Hippocampal formation (tissue), 2 donors: ENCODE measurements around the gene TULP4.
"Not testable (repeated sequence)": the region's sequence is repeated elsewhere in the genome, so short reads cannot be mapped to it uniquely, and the experiment has no call there.

Experiments used
- DNase-seq, 2 donors: peaks; one replicate each; lab custom pipeline; 2025; lab: John Stamatoyannopoulos, UW

Gene TULP4

GRCh38 chr6:158295976-158296853, 16.1 kb upstream of the TULP4 start:
- DNase-seq = not testable (repeated sequence)

DNA sequence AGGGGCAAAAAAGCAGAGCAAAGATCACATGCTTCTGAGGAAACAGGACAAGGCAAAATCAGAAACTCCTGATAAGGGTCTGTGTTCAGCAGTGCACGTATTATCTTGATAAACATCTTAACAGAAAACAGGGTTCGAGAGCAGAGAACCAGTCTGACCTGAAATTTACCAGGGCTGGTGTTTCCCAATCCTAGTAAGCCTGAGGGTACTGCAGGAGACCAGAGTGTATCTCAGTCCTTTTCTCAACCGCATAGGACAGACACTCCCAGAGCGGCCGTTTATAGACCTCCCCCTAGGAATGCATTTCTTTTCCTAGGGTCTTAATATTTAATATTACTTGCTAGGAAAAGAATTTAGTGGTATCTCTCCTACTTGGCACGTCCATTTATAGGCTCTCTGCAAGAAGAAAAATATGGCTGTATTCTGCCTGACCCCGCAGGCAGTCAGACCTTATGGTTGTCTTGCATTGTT, 15.4 kb upstream of the TULP4 start:
- not testable (repeated sequence) for DNase-seq

GRCh38 chr6:158297657-158298056, 14.6 kb upstream of the TULP4 start:
- DNase-seq = not testable (repeated sequence)

GRCh38 chr6:158300306-158301143, 11.7 kb upstream of the TULP4 start:
- DNase-seq = not testable (repeated sequence)

GRCh38 chr6:158301561-158301960, 10.7 kb upstream of the TULP4 start:
- DNase-seq = not testable (repeated sequence)

DNA sequence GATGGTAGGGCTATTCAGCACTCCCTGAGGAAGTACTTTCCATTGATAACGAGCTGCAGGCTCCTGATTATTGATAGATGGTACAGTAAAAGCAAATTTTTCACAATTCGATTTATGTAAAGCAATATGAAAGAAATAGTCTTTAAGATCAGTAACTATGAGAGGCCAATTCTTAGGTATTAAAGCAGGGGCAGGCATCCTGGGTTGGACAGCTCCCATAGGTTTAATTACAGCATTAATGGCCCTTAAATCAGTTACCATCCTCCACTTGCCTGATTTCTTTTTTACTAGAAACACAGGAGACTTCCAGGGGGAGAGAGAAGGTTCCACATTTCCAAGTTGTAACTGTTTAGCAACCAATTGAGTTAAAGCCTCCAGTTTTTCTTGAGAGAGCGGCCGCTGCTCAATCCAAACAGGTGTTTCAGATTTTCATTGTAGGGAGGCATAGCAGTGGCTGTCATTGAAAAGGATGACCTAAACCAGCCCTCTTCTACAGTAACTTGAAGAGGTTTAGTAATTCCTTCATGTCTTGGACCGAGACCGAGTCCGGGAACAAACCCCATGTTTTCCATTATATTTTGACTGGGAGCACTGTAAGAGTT, 10.0 kb upstream of the TULP4 start:
- DNase-seq = not testable (repeated sequence)

- no peak for DNase-seq
Measured at GRCh38 chr6:158303210-158303731, 9.0 kb upstream of the TULP4 start.

DNA sequence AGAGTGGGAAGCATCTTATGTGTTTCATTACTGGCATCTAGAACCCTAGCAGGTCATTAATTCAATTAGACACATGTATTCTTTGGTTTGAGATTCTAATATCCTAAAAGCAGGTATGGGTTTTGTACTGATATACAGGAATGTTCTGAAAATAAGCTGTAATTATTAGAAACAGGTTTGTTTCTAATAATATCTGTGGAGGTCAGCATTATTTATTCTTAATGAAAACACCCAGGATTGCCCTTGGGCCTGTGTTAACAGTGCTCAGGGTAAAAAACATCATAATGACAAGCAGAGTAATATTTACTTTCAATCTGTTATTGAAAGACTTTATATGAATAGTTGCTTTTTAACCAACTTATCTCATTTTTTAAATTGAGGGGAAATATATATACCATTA, 8.0 kb upstream of the TULP4 start:
- DNase-seq = no peak

DNA sequence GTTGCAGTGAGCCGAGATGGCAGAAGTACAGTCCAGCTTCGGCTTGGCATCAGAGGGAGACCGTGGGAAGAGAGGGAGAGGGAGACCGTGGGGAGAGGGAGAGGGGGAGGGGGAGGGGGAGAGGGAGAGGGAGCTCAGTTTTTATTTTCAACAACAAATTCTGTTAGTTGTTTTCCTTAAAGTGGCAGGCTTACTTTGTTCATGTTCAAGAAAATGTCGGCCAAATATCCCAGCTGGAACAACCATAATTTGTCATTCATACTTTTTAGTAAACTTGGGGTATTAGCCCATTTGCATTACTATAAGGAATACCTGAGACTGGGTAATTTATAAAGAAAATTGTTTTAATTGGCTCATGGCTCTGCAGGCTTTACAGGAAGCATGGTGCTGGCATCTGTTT, 2.5 kb upstream of the TULP4 start:
- no peak for DNase-seq

DNA sequence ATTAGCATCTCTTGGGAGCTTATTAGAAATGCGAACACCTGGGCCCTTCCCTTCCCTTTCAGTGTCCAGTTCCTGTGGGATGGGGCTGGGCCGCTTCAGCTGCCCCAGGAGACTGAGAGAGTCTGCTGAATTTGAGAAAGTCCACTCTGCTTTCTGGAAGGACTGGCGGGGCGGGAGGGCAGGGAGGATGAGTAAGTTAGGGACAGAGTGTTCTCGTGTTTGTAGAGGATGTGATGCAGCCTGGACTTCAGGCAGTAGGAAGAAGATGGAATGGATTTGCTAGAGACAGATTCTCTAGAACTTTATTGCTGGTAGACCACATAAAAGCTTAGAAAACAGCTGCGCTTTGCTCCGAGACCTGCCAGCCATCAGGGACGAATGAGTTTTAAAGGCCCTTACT, 1.1 kb upstream of the TULP4 start:
- no peak for DNase-seq

DNA sequence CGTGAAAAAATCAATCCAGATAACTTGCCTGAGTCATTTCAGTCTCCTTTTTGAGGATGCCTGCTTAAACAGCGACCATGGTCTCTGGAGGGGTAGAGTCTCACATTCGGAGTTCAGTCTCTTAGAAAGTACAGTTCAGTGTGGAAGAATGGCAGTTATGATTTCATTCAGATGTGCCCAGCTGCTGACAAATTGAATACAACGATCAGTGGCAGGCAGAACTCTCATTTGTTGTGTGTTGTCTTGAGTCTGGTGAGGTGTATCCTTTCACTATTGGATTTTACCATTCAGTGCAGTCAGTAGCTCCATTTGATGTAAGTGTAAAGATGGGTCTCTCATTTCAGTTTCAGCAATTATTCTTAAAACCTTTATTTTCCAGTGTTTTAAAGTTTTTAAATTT, 639 bp upstream of the TULP4 start:
- no peak for DNase-seq

GRCh38 chr6:158312672-158313397, 570 bp downstream of the TULP4 start:
- no peak for DNase-seq

GRCh38 chr6:158313989-158314388, 1.7 kb downstream of the TULP4 start:
- DNase-seq = no peak

GRCh38 chr6:158314737-158315136, 2.5 kb downstream of the TULP4 start:
- no peak for DNase-seq

DNA sequence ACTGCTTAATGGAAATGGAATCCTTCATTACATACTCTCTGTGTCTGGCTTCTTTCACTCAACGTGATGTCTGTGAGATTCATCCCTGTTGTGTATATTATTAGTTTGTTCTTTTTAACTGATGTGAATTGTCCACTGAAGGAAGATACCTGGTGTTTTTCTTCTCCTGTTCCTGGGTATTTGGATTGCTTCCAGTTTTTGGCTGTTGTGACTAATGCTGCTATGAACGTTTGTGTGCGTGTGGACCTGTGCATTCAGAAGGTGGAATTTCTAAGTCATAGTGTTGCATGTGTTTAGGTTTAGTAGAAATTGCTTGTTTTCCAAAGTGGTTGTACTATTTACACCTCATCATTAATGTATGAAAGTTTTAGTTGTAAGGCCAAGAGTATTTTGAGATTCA, 3.8 kb downstream of the TULP4 start:
- no peak for DNase-seq

DNA sequence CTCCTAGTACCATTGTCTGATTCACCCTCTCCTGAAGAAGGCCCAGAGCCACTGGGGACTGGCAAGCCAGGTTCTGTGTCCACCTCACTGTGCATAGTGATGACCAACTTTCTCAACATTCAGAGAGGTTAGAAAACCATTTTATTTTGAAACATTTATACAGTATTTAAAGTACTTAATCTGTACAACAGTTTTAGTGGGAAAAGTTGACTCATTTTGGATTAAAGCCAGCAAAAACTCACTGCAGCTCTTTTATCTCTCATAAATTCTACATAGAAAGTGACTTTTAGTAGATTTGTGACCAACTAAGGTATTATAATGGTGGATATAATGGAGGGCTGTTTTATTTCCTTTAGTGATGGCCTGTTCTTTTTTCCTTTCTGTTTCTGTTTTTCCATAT, 9.7 kb downstream of the TULP4 start:
- DNase-seq = no peak

- DNase-seq = no peak
Measured at GRCh38 chr6:158322400-158322723, 10.1 kb downstream of the TULP4 start.

- DNase-seq = no peak
Measured at GRCh38 chr6:158322724-158323560, 10.7 kb downstream of the TULP4 start.

DNA sequence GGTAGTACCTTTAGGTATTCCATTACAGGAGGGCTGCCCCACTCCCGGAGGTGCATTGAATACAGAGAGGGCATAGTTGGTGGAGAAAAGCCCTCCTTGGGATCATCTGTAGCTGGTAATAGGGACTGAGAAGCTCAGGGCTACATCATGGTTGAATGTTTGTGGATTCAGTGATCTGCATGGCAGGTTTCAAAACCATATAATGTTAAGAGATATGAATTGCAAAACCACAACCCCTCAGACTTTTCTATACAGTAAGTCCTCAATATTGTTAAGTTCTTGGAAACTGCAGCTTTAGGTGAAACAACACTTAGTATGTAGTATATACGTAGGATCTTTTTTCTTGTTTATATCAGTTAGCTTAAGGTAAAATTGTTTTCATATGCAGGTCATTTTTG, 11.3 kb downstream of the TULP4 start:
- DNase-seq = no peak

- no peak for DNase-seq
Measured at GRCh38 chr6:158324136-158324535, 11.9 kb downstream of the TULP4 start.

DNA sequence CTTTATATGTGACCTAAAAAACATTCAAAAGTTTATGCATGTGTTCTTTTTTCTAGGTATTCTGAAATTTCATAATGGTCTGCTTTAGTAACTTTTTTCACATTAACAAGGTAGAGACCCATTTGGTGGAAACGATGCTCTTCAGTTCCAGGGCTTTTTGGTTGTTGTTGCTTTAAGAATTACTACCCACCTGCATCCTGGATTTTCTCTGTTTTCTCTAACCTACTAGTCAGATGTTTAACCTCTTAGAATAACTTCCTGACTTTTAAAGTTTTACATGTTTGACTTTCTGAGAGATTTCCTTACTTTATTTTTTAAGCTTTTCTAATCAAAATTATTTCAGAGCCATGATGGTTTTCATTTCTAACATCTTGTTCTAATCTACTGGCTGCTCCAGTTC, 14.9 kb downstream of the TULP4 start:
- no peak for DNase-seq
